ENCODE data around the gene SYT7.

DNA sequence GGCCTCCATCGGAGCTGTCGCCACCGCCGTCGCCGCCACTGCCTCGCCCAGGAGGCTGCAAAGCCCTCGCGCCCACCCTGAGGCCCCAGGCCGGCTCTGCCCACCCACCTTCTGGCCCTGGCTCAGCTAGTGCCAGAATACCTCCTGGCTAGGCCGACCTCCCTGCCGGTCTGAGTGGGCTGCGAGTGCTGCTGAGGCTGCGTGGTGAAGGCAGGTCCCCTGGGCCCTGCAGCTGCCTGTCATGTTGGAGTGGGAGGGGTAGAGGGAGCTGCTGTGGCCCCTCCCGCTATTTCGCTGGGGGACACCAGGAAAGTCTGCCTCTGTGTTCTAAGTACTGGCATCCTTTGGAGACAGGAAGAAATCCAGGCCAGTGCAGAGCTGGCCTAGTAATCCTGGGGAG lies 38.2 kb downstream of the SYT7 start:
- TF ChIP-seq ZNF302 (CRISPR knock-in tag; IDR thresholded peaks at IDR 0.05) (no peak), CTCF (IDR thresholded peaks at IDR 0.05) (no peak), MAZ (IDR thresholded peaks at IDR 0.05; ENCODE audit: borderline replicate concordance, low read depth, low read length) (no peak), REST (IDR thresholded peaks at IDR 0.05) (no peak), KDM1A (IDR thresholded peaks at IDR 0.05; ENCODE audit: low read depth) (no peak), KDM5A (IDR thresholded peaks at IDR 0.05) (no peak), CEBPB (IDR thresholded peaks at IDR 0.05) (no peak), POLR2A (IDR thresholded peaks at IDR 0.05; ENCODE audit: low read length) (no peak), POLR2AphosphoS2 (conservative IDR thresholded peaks at IDR 0.05; ENCODE audit: low read length) (no peak)
